Esophagus squamous epithelium (tissue), 5 donors: ENCODE data around the gene ADAM23. TPM values are rescaled to one million over a fixed set of nuclear protein-coding genes. Genes with fewer than 3 reads are reported as not detected.

Source experiments
- DNase-seq: peaks from one replicate; lab custom pipeline; 2025; lab: John Stamatoyannopoulos, UW
- H3K27ac ChIP-seq, 4 donors: fragments of 200-600 bp; sonication (generic); one replicate each; pipeline ENCODE4 v1.5.1; 2016 to 2019; ENCODE audit warnings: mild to moderate bottlenecking in 1 of 4
- H3K27me3 ChIP-seq, 4 donors: fragments of 200-600 bp; sonication (generic); 1 replicate in 3 of 4; 2 replicates in 1 of 4; pipeline versions ENCODE4 v1.5.1 to v1.6.0; 2017 to 2021; ENCODE audit warnings: antibody characterized with exemption in 1 of 4
- H3K36me3 ChIP-seq, 3 donors: fragments of 200-600 bp; sonication (generic); one replicate each; pipeline ENCODE4 v1.5.1; 2016 to 2019
- H3K4me1 ChIP-seq, 3 donors: fragments of 200-600 bp; sonication (generic); one replicate each; pipeline ENCODE4 v1.5.1; 2017 to 2019
- H3K4me3 ChIP-seq, 4 donors: fragments of 200-600 bp; sonication (generic); 1 replicate in 3 of 4; 2 replicates in 1 of 4; pipeline ENCODE4 v1.5.1; 2016 to 2019; ENCODE audit warnings: mild to moderate bottlenecking in 2 of 4, moderate library complexity in 1 of 4
- H3K9me3 ChIP-seq, 3 donors: fragments of 200-600 bp; sonication (generic); one replicate each; pipeline ENCODE4 v1.5.1; 2016 to 2019
- POLR2A ChIP-seq, 4 donors: fragments of 450-650 bp; IDR thresholded peaks; one replicate each; pipeline ENCODE4 v1.6.1; 2017; ENCODE audit warnings: antibody characterized with exemption in 4 of 4, mild to moderate bottlenecking in 4 of 4, moderate library complexity in 3 of 4
- WGBS, 2 donors: methylation state at CpG; one replicate each; pipeline ENCODE4 v1.1.5; 2018; 5-methylcytosine and 5-hydroxymethylcytosine counted together
- intact Hi-C: fragments of 100-400 bp; cut with DNase I; formaldehyde crosslinking; loops from one replicate; pipeline ENCODE4 v1.15.0; 2022
- total RNA-seq, 4 donors: library from RNA; depleted of rRNA; stranded (reverse); fragments of >200 nt; gene quantifications; one replicate each; pipeline ENCODE4 v1.1.0, GENCODE V29; 2016
- TF ChIP-seq, protein P1 (sequence below), 6 experiments: fragments of 450-650 bp in 4 of 6; fragments of 200-600 bp in 2 of 6; sonication (generic) in 2 of 6; IDR thresholded peaks; one replicate each; pipeline ENCODE4 v1.5.1; 2016 to 2019; ENCODE audit warnings: antibody characterized with exemption in 6 of 6, mild to moderate bottlenecking in 4 of 6, moderate library complexity in 4 of 6
- donor health status: DM: yes; HTN: yes; CAD: no.

Gene ADAM23
- total RNA-seq, 4 donors from 2014 or later = 0.95 to 10.1 (median 6.6) TPM

DNA sequence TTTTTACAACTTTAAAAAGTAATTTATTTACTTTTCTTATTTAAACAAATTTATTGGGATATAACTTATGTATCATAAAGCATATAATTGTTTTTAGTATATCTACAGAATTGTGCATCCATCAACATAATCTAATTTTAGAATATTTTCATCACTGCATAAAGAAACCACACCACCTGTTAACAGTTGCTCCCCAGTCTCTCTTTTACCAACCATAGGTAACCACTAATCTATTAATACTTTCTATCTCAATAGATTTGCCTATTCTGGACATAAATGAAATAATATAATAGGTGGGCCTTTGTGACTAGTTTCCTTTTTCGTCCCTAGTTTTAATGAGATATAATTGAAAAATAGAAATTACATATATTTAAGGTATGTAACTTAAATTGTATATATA lies 90.6 kb downstream of the ADAM23 start:
- no peaks in the 10 kb centered on the region for H3K4me1 ChIP-seq
- no peaks in the 10 kb centered on the region for H3K27me3 ChIP-seq
- intact Hi-C loops = no loop called here
- TF ChIP-seq, protein P1, sequence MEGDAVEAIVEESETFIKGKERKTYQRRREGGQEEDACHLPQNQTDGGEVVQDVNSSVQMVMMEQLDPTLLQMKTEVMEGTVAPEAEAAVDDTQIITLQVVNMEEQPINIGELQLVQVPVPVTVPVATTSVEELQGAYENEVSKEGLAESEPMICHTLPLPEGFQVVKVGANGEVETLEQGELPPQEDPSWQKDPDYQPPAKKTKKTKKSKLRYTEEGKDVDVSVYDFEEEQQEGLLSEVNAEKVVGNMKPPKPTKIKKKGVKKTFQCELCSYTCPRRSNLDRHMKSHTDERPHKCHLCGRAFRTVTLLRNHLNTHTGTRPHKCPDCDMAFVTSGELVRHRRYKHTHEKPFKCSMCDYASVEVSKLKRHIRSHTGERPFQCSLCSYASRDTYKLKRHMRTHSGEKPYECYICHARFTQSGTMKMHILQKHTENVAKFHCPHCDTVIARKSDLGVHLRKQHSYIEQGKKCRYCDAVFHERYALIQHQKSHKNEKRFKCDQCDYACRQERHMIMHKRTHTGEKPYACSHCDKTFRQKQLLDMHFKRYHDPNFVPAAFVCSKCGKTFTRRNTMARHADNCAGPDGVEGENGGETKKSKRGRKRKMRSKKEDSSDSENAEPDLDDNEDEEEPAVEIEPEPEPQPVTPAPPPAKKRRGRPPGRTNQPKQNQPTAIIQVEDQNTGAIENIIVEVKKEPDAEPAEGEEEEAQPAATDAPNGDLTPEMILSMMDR (IDR thresholded peaks at IDR 0.05) = no peak
- no peak for TF ChIP-seq POLR2A (IDR thresholded peaks at IDR 0.05)
- WGBS, 2 donors = 85 to 94% methylated on average over 1 of the region's 1 CpG
- no peak overlapping the region for H3K4me3 ChIP-seq
- no peaks in the 10 kb centered on the region for H3K9me3 ChIP-seq
- no peak for DNase-seq
- no peaks in the 10 kb centered on the region for H3K36me3 ChIP-seq
- no peak overlapping the region for H3K27ac ChIP-seq

DNA sequence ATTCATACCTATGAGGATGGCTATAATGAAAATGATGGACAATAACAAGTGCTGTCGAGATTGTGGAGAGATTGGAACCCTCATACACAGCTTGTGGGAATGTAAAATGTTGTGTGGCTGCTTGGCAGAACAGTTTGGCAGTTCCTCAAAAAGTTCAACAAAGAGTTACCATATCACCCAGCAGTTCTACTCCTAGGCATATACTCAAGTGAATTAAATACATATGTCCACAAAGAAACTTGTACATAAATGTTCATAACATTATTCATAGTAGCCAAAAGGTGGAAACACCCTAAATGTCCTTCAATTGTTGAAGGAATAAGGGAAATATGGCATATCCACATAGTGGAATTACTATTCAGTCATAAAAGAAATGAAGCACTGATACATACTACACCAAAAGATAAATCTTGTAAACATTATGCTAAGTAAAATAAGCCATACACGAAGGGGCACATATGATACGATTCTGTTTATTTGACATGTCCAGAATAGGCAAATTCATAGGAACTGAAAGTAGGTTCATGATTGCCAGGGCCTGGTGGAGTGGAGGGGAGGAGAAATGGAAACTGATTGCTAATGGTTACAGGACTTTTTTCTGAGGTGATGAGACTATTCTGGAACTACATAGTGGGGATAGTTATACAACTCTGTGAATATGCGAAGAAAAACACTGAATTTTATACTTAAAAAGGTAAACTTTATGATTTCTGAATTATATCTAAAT lies 92.1 kb downstream of the ADAM23 start:
- WGBS, 2 donors = 76 to 77% methylated on average over 4 of the region's 4 CpGs

DNA sequence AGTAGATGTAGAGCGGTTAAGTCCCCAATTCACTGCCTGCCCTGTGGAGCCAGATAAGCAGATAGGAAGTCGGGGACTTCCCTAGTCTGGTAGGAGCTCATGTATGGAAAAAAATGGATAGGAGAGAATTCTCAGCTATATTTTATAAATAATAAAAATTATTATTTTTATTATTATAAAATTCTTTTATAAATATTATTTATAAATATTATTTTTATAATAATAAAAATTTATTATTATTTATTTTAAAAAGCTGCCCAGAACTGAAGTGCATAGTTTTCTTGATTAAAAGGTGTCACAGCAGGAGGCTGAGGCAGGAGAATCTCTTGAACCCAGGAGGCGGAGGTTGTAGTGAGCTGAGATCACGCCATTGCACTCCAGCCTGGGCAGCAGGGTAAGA lies 97.4 kb downstream of the ADAM23 start:
- WGBS, 2 donors = 91 to 92% methylated on average over 4 of the region's 4 CpGs
- TF ChIP-seq, protein P1 (IDR thresholded peaks at IDR 0.05) = no peak
- TF ChIP-seq POLR2A (IDR thresholded peaks at IDR 0.05) = no peak
- H3K27me3 ChIP-seq = no peaks in the 10 kb centered on the region

More for the DNA sequence above, 92.1 kb downstream of the ADAM23 start:
- Histone ChIP-seq H3K4me1 (no peaks in the 10 kb centered on the region), H3K27me3 (no peaks in the 10 kb centered on the region), H3K4me3 (no peak overlapping the region), H3K9me3 (no peaks in the 10 kb centered on the region), H3K36me3 (no peaks in the 10 kb centered on the region), H3K27ac (no peak overlapping the region)
- no peak for DNase-seq
- intact Hi-C loops = no loop called here
- no peak for TF ChIP-seq POLR2A (IDR thresholded peaks at IDR 0.05)
- TF ChIP-seq, protein P1 (IDR thresholded peaks at IDR 0.05) = no peak

DNA sequence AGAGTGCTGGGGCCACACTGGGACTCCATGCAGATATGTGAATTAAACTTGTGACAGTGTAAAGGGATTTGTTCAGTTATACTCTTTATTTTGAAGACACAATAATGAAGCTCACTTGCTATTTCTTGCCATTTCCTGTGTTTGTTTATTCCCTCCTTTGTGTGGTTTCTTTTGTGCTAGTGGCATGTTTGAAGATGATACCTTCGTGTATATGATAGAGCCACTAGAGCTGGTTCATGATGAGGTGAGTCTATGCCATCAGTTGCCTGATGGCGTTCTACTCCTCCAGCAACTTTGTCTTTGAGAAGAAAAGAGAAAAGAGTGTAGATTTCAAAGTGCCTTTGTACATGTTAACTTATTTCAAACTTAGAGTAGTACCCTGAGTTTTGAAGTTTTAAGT lies 99.7 kb downstream of the ADAM23 start:
- Histone ChIP-seq H3K9me3 (no peaks in the 10 kb centered on the region), H3K4me1 (no peaks in the 10 kb centered on the region), H3K27me3 (no peaks in the 10 kb centered on the region), H3K36me3 (no peaks in the 10 kb centered on the region), H3K27ac (no peak overlapping the region), H3K4me3 (no peak overlapping the region)
- no peak for DNase-seq
- intact Hi-C loops = no loop called here
- no peak for TF ChIP-seq POLR2A (IDR thresholded peaks at IDR 0.05)
- TF ChIP-seq, protein P1 (IDR thresholded peaks at IDR 0.05) = no peak
- whole genome bisulfite sequencing, 2 donors = 56 to 66% methylated on average over 2 of the region's 2 CpGs

More for the DNA sequence above, 97.4 kb downstream of the ADAM23 start:
- H3K9me3 ChIP-seq = no peaks in the 10 kb centered on the region
- no peaks in the 10 kb centered on the region for H3K4me1 ChIP-seq
- no peak overlapping the region for H3K4me3 ChIP-seq
- no peak overlapping the region for H3K27ac ChIP-seq
- no peak for DNase-seq
- intact Hi-C loops = no loop called here
- no peaks in the 10 kb centered on the region for H3K36me3 ChIP-seq

DNA sequence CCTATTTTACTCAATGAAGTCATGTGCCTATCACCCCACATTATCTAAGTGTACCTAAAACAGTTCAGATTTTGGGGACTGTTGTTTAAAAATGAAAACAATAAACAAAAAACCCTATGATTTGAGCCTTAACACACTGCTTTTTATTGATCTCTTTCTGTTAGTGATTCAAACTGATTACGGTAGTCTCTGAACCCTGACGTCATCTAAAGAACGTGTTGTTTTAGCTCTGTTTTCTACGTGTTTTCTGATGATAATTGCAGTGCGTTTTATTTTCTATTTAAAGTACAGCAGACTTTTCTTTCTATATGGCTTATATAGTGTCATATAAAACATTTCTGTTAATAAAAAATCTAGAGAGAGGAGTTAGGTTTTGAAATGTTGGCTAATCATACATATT lies 105.1 kb downstream of the ADAM23 start:
- no peaks in the 10 kb centered on the region for H3K4me1 ChIP-seq
- H3K27ac ChIP-seq = no peak overlapping the region
- intact Hi-C loops = no loop called here
- no peaks in the 10 kb centered on the region for H3K27me3 ChIP-seq
- TF ChIP-seq, protein P1 (IDR thresholded peaks at IDR 0.05) = no peak
- no peak for TF ChIP-seq POLR2A (IDR thresholded peaks at IDR 0.05)
- H3K4me3 ChIP-seq = no peak overlapping the region
- no peaks in the 10 kb centered on the region for H3K36me3 ChIP-seq
- DNase-seq = no peak
- WGBS, 2 donors = 88 to 92% methylated on average over 5 of the region's 5 CpGs
- no peaks in the 10 kb centered on the region for H3K9me3 ChIP-seq
